ENCODE data around the gene TCEAL5. TPM values are rescaled to one million over a fixed set of nuclear protein-coding genes. Genes with fewer than 3 reads are reported as not detected.

The TCEAL5 gene
- total and polyA plus RNA-seq, 10 of the 15 experiments (the other 5 are each of a cell fraction or from before 2014, with no cell fraction given): not detected

- WGBS (ENCODE audit: insufficient coverage, insufficient replicate concordance, low lambda C conversion rate, missing lambda C conversion rate): 16% methylated on average over 33 of the region's 52 CpGs
- Histone ChIP-seq H3K27ac (ENCODE audit: control insufficient read depth, insufficient read depth) (no peak within 1 kb of the TSS), H3K9ac (ENCODE audit: control insufficient read depth, insufficient read depth, low read length) (no peak within 1 kb of the TSS), H3K4me1 (ENCODE audit: control insufficient read depth, insufficient read depth, low read length) (no peaks in the 10 kb centered on the region), H4K20me1 (ENCODE audit: control insufficient read depth, insufficient read depth) (no peaks in the 10 kb centered on the region), H3K4me3 (peak within 1 kb of the TSS; percentile 50; the same call in 1 of the 2 replicates), H3K4me2 (ENCODE audit: control insufficient read depth, insufficient read depth) (peak within 1 kb of the TSS; percentile 59), H3K36me3 (ENCODE audit: control insufficient read depth in 2 of 2, insufficient read depth in 2 of 2, low read length in 1 of 2) (no peaks in the 10 kb centered on the region), H3K27me3 (replicated peaks in 1 of 2; ENCODE audit: control insufficient read depth in 2 of 2, insufficient read depth in 2 of 2, low read length in 1 of 2) (no peaks in the 10 kb centered on the region), H3K79me2 (ENCODE audit: control insufficient read depth, insufficient read depth, low read length) (no peaks in the 10 kb centered on the region), H3K9me3 (replicated peaks; ENCODE audit: control insufficient read depth, insufficient read depth, low read length) (no peaks in the 10 kb centered on the region), H2AFZ (ENCODE audit: control insufficient read depth, low read depth, low read length) (peak within 1 kb of the TSS; percentile 61)
- intact Hi-C loops (cut with micrococcal nuclease; ENCODE audit: unreplicated experiment) (no loop called here), in situ Hi-C loops (cut with MboI) (no loop called here)
- CTCF ChIA-PET: interaction anchor here (0.7 kb wide), 1 partner anchor 508 kb away, joined by 4 read pairs; no protein-coding TSS in a partner anchor
- FAIRE-seq (no peak), DNase-seq (ENCODE audit: low read depth, low spot score) (no peak), ATAC-seq (peak; percentile 94)
- POLR2A ChIA-PET: no interaction called here
- no TSS peak for BruUV-seq (replicated peaks)
- SMC1A ChIA-PET (ENCODE audit: uncharacterized antibody, unreplicated experiment): no interaction called here
- RAD21 ChIA-PET (ENCODE audit: unreplicated experiment): no interaction called here
- TF ChIP-seq CREM (IDR thresholded peaks at IDR 0.05; ENCODE audit: low read depth) (peak; percentile 51; the same call in 1 of the 2 replicates), EED (IDR thresholded peaks at IDR 0.05; ENCODE audit: low read depth) (no peak), CREB1 (IDR thresholded peaks at IDR 0.05; ENCODE audit: low read depth) (peak; percentile 67; the same call in 1 of the 2 replicates), EGR1 (IDR thresholded peaks at IDR 0.05; ENCODE audit: borderline replicate concordance in 1 of 2, low read depth in 2 of 2, low read length in 2 of 2) (peak in 1 of 2 experiments; percentile 37; a peak in 1 of 3 replicates), RELA (IDR thresholded peaks at IDR 0.05; ENCODE audit: borderline replicate concordance, partially characterized antibody) (no peak), FOXK2 (IDR thresholded peaks at IDR 0.05) (no peak), ATF3 (IDR thresholded peaks at IDR 0.05; ENCODE audit: borderline replicate concordance, extremely low read depth, low read depth, low read length) (0 out of 2 replicates have a peak, but pooled peaks have one; percentile 6), RBBP5 (conservative IDR thresholded peaks at IDR 0.05) (no peak), USF1 (IDR thresholded peaks at IDR 0.05; ENCODE audit: borderline replicate concordance, extremely low read length, insufficient read depth, low read depth, low read length) (peak; percentile 83), POLR2A (IDR thresholded peaks at IDR 0.05; ENCODE audit: low read depth, low read length) (peak; percentile 74), RAD51 (IDR thresholded peaks at IDR 0.05) (peak; percentile 62; the same call in 1 of the 2 replicates), CHD2 (IDR thresholded peaks at IDR 0.05; ENCODE audit: borderline replicate concordance, low read depth, low read length) (no peak), BHLHE40 (IDR thresholded peaks at IDR 0.05; ENCODE audit: borderline replicate concordance in 1 of 2, low read depth in 2 of 2, low read length in 1 of 2) (peak; percentile 44 to 56; a peak in 2 of 4 replicates)
- TF ChIP-seq, protein P1, sequence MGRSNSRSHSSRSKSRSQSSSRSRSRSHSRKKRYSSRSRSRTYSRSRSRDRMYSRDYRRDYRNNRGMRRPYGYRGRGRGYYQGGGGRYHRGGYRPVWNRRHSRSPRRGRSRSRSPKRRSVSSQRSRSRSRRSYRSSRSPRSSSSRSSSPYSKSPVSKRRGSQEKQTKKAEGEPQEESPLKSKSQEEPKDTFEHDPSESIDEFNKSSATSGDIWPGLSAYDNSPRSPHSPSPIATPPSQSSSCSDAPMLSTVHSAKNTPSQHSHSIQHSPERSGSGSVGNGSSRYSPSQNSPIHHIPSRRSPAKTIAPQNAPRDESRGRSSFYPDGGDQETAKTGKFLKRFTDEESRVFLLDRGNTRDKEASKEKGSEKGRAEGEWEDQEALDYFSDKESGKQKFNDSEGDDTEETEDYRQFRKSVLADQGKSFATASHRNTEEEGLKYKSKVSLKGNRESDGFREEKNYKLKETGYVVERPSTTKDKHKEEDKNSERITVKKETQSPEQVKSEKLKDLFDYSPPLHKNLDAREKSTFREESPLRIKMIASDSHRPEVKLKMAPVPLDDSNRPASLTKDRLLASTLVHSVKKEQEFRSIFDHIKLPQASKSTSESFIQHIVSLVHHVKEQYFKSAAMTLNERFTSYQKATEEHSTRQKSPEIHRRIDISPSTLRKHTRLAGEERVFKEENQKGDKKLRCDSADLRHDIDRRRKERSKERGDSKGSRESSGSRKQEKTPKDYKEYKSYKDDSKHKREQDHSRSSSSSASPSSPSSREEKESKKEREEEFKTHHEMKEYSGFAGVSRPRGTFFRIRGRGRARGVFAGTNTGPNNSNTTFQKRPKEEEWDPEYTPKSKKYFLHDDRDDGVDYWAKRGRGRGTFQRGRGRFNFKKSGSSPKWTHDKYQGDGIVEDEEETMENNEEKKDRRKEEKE (IDR thresholded peaks at IDR 0.05): no peak
- TF ChIP-seq, protein P2, sequence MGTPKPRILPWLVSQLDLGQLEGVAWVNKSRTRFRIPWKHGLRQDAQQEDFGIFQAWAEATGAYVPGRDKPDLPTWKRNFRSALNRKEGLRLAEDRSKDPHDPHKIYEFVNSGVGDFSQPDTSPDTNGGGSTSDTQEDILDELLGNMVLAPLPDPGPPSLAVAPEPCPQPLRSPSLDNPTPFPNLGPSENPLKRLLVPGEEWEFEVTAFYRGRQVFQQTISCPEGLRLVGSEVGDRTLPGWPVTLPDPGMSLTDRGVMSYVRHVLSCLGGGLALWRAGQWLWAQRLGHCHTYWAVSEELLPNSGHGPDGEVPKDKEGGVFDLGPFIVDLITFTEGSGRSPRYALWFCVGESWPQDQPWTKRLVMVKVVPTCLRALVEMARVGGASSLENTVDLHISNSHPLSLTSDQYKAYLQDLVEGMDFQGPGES (IDR thresholded peaks at IDR 0.05): no peak
These were observed 34.2 kb upstream of the TCEAL5 start, which contains the start of gene BEX2 for GRCh38 chrX:103310555-103311398. TSS of gene BEX2 (minus strand) at chrX:103310990. CDS start at chrX:103309976, 1,014 bp downstream.

Measured in GM12878 (cell line).